Cardiac muscle cell (in vitro differentiated cells and primary cell): ENCODE results near the gene ANKRD11. TPM values are rescaled to one million over a fixed set of nuclear protein-coding genes. Genes with fewer than 3 reads are reported as not detected.
"Not testable (repeated sequence)": the region's sequence is repeated elsewhere in the genome, so short reads cannot be mapped to it uniquely, and the experiment has no call there.

Experiments used
- DNase-seq, 2 donors: peaks; one replicate each; pipeline versions ENCODE4 v3.0.0 to v3.0.0-alpha.2; 2010 to 2017; ENCODE audit warnings: low read depth in 1 of 2, low spot score in 1 of 2
- H3K27ac ChIP-seq: fragments of 200-600 bp; sonication (generic); 2 replicates; pipeline ENCODE4 v1.5.1; 2016
- H3K27me3 ChIP-seq: fragments of 200-600 bp; sonication (generic); 2 replicates; pipeline ENCODE4 v1.6.0; 2016; ENCODE audit warnings: control low read depth
- H3K36me3 ChIP-seq: fragments of 200-600 bp; sonication (generic); 2 replicates; pipeline ENCODE4 v1.5.1; 2016; ENCODE audit warnings: control low read depth
- H3K4me1 ChIP-seq: fragments of 200-600 bp; sonication (generic); 2 replicates; pipeline ENCODE4 v1.8.1; 2017; ENCODE audit warnings: low read depth, mild to moderate bottlenecking, mixed run types
- H3K4me3 ChIP-seq: fragments of 200-600 bp; sonication (generic); 2 replicates; pipeline ENCODE4 v1.5.1; 2016; ENCODE audit warnings: mild to moderate bottlenecking
- H3K9me3 ChIP-seq: fragments of 200-600 bp; sonication (generic); 2 replicates; pipeline ENCODE4 v1.5.1; 2017; ENCODE audit warnings: low read depth, mild to moderate bottlenecking, control low read depth
- CTCF ChIP-seq: IDR thresholded peaks from 2 replicates; pipeline ENCODE4 v1.5.1; 2012; ENCODE audit warnings: low read depth, mild to moderate bottlenecking, low read length
- polyA plus RNA-seq: library from polyadenylated mRNA; unstranded; fragments of >200 nt; fragmentation: Nextera tagmentation; extraction: Ambion mirVana; gene quantifications from 2 replicates; pipeline ENCODE4 v1.2.1, GENCODE V29; 2016
- total RNA-seq: library from RNA; depleted of rRNA; stranded (reverse); fragments of >200 nt; gene quantifications from 2 replicates; pipeline ENCODE4 v1.2.3, GENCODE V29; 2016

The ANKRD11 gene
- total and polyA plus RNA-seq, 2 experiments from 2014 or later, result 111 to 131 TPM

GRCh38 chr16:89458551-89458950, 31.8 kb downstream of the ANKRD11 start:
- Histone ChIP-seq H3K27ac (no peak overlapping the region), H3K4me3 (no peak overlapping the region), H3K4me1 (no peaks in the 10 kb centered on the region), H3K27me3 (no peaks in the 10 kb centered on the region), H3K9me3 (no peaks in the 10 kb centered on the region), H3K36me3 (no peaks in the 10 kb centered on the region)
- no peak for DNase-seq
- no peak for TF ChIP-seq CTCF

GRCh38 chr16:89456419-89456959, 33.9 kb downstream of the ANKRD11 start:
- Histone ChIP-seq H3K4me3 (no peak overlapping the region), H3K36me3 (no peaks in the 10 kb centered on the region), H3K27me3 (no peaks in the 10 kb centered on the region), H3K9me3 (no peaks in the 10 kb centered on the region), H3K4me1 (no peaks in the 10 kb centered on the region), H3K27ac (no peak overlapping the region)
- no peak for DNase-seq
- TF ChIP-seq CTCF, result no peak

- no peaks in the 10 kb centered on the region for H3K36me3 ChIP-seq
- DNase-seq, result no peak
- no peak for TF ChIP-seq CTCF
- no peak overlapping the region for H3K4me3 ChIP-seq
- no peak overlapping the region for H3K27ac ChIP-seq
- H3K27me3 ChIP-seq, result no peaks in the 10 kb centered on the region
- no peaks in the 10 kb centered on the region for H3K4me1 ChIP-seq
- H3K9me3 ChIP-seq, result no peaks in the 10 kb centered on the region
Observed at GRCh38 chr16:89455692-89456091, 34.7 kb downstream of the ANKRD11 start.

GRCh38 chr16:89455178-89455577, 35.2 kb downstream of the ANKRD11 start:
- H3K4me1 ChIP-seq, result no peaks in the 10 kb centered on the region
- TF ChIP-seq CTCF, result no peak
- H3K4me3 ChIP-seq, result no peak overlapping the region
- H3K27ac ChIP-seq, result no peak overlapping the region
- H3K27me3 ChIP-seq, result no peaks in the 10 kb centered on the region
- no peak for DNase-seq
- no peaks in the 10 kb centered on the region for H3K36me3 ChIP-seq
- H3K9me3 ChIP-seq, result no peaks in the 10 kb centered on the region

- H3K27ac ChIP-seq, H3K4me3 ChIP-seq: not testable (repeated sequence)
Observed at GRCh38 chr16:89454378-89455125, 35.8 kb downstream of the ANKRD11 start.

More at GRCh38 chr16:89454378-89455125, 35.8 kb downstream of the ANKRD11 start:
- not testable (repeated sequence) for H3K27me3 ChIP-seq, H3K36me3 ChIP-seq, DNase-seq, H3K9me3 ChIP-seq, H3K4me1 ChIP-seq
